ENCODE results near the gene ZSCAN16. TPM values are rescaled to one million over a fixed set of nuclear protein-coding genes. Genes with fewer than 3 reads are reported as not detected.

Gene ZSCAN16
- total RNA-seq, 4 donors from 2014 or later = 7.5 to 19.5 (median 9.5) TPM; not detected in 1

GRCh38 chr6:28137505-28137981 lies 13.1 kb downstream of the ZSCAN16 start:
- in situ Hi-C loops (cut with MboI; ENCODE audit: low pct_ligation_motif_present in 1 of 4, low pct_unique_long_range_greater_than_20kb in 1 of 4, low sequenced_read_pairs in 3 of 4) = loop anchor here in 3 of 4 donors (10.0 to 25.0 kb wide), 2 partner anchors 217 to 225 kb away; no protein-coding TSS in a partner anchor
- Histone ChIP-seq H3K27me3 (no peaks in the 10 kb centered on the region), H3K9me3 (no peaks in the 10 kb centered on the region), H3K27ac (peak overlapping the region; percentile 87 to 95 (median 92)), H3K36me3 (no peaks in the 10 kb centered on the region), H3K4me3 (peak overlapping the region; percentile 52 to 73 (median 64)), H3K4me1 (peaks cover 7 to 49% (median 16%) of the 10 kb centered on the region in 4 donors)
- no peak for DNase-seq
- 3% methylated on average over 6 of the region's 6 CpGs for WGBS, 2 donors (ENCODE audit: low coverage in 1 of 2)
- TF ChIP-seq POLR2AphosphoS5 (IDR thresholded peaks at IDR 0.05) = no peak
- TF ChIP-seq CTCF (IDR thresholded peaks at IDR 0.05) = no peak
- TF ChIP-seq POLR2A (IDR thresholded peaks at IDR 0.05) = no peak
- no peak for TF ChIP-seq EP300 (IDR thresholded peaks at IDR 0.05; ENCODE audit: low read depth)
- intact Hi-C loops (cut with DNase I; ENCODE audit: low total_unique reads) = loop anchor here (10.0 kb wide), 1 partner anchor 217 kb away; no protein-coding TSS in a partner anchor

- 70 to 88% methylated on average over 9 of the region's 9 CpGs for WGBS, 2 donors (ENCODE audit: low coverage in 1 of 2)
- Histone ChIP-seq H3K27ac (peak overlapping the region in 1 of 4 donors; percentile 4), H3K9me3 (no peaks in the 10 kb centered on the region), H3K36me3 (no peaks in the 10 kb centered on the region), H3K4me3 (no peak overlapping the region), H3K27me3 (no peaks in the 10 kb centered on the region), H3K4me1 (peaks cover 9 to 59% (median 26%) of the 10 kb centered on the region in 4 donors)
- no peak for TF ChIP-seq EP300 (IDR thresholded peaks at IDR 0.05; ENCODE audit: low read depth)
- no peak for TF ChIP-seq POLR2A (IDR thresholded peaks at IDR 0.05)
- TF ChIP-seq POLR2AphosphoS5 (IDR thresholded peaks at IDR 0.05) = no peak
- no peak for TF ChIP-seq CTCF (IDR thresholded peaks at IDR 0.05)
- intact Hi-C loops (cut with DNase I; ENCODE audit: low total_unique reads) = loop anchor here (10.0 kb wide), 2 partner anchors 115 to 215 kb away; partner anchors contain the start of genes NKAPL and ZKSCAN4
- DNase-seq = no peak
- in situ Hi-C loops (cut with MboI; ENCODE audit: low pct_ligation_motif_present in 1 of 4, low pct_unique_long_range_greater_than_20kb in 1 of 4, low sequenced_read_pairs in 3 of 4) = loop anchor here (5.0 to 25.0 kb wide), 4 partner anchors 75 to 222 kb away; no protein-coding TSS in a partner anchor
Measured at GRCh38 chr6:28139860-28140543, 15.6 kb downstream of the ZSCAN16 start.

- 89% methylated on average over 5 of the region's 5 CpGs; no CpG with 5 or more reads in 1 of the 2 donors for WGBS, 2 donors (ENCODE audit: low coverage in 1 of 2)
- peak overlapping the region in 1 of 4 donors; percentile 4 for H3K27ac ChIP-seq
- no peak for DNase-seq
- H3K27me3 ChIP-seq = no peaks in the 10 kb centered on the region
- H3K4me1 ChIP-seq = peaks cover 9 to 53% (median 26%) of the 10 kb centered on the region in 4 donors
- peaks cover 0 to 3% (median 0%) of the 10 kb centered on the region in 4 donors for H3K36me3 ChIP-seq
- H3K4me3 ChIP-seq = no peak overlapping the region
- in situ Hi-C loops (cut with MboI; ENCODE audit: low pct_ligation_motif_present in 1 of 4, low pct_unique_long_range_greater_than_20kb in 1 of 4, low sequenced_read_pairs in 3 of 4) = loop anchor here in 2 of 4 donors (5.0 to 25.0 kb wide), 3 partner anchors 74 to 222 kb away; no protein-coding TSS in a partner anchor
- H3K9me3 ChIP-seq = no peaks in the 10 kb centered on the region
- TF ChIP-seq POLR2A (IDR thresholded peaks at IDR 0.05) (no peak), CTCF (IDR thresholded peaks at IDR 0.05) (no peak), EP300 (IDR thresholded peaks at IDR 0.05; ENCODE audit: low read depth) (no peak), POLR2AphosphoS5 (IDR thresholded peaks at IDR 0.05) (no peak)
- intact Hi-C loops (cut with DNase I; ENCODE audit: low total_unique reads) = loop anchor here (10.0 kb wide), 1 partner anchor 114 kb away; the partner anchor contains the start of genes NKAPL and ZKSCAN4
Measured at GRCh38 chr6:28140616-28141015, 16.2 kb downstream of the ZSCAN16 start.
